ENCODE measurements around the gene OR2M7. TPM values are rescaled to one million over a fixed set of nuclear protein-coding genes. Genes with fewer than 3 reads are reported as not detected.

Gene OR2M7
- total and polyA plus RNA-seq, 2 donors (not counting 3 experiments of a cell fraction or from before 2014, with no cell fraction given) = not detected

DNA sequence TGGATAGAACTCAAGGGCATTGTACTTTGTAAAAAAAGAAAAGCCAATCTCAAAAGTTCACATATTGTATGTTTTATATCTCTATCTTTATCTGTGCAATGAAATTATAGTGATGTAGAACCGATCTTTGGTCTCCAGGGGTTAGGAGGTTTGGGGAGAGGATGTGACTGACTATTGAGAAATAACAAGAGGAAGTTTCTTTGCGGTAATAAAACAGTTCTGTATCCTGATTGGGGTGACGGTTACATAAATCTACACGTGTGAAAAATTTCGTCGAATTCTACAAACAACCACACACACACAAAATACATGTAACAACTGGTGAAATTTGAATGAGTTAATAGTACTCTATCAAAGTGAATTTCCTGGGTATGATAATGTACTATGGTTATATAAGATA lies 36.0 kb downstream of the OR2M7 start:
- TF ChIP-seq POLR2AphosphoS5 (IDR thresholded peaks at IDR 0.05; ENCODE audit: insufficient read depth, low read depth, low read length) (no peak), MYC (IDR thresholded peaks at IDR 0.05; ENCODE audit: low read depth, low read length) (no peak), GATA2 (IDR thresholded peaks at IDR 0.05; ENCODE audit: insufficient read depth, insufficient read length, low read depth, low read length) (no peak), JUN (IDR thresholded peaks at IDR 0.05; ENCODE audit: borderline replicate concordance, insufficient read depth, insufficient read length, low read depth) (no peak), EZH2 (IDR thresholded peaks at IDR 0.05; ENCODE audit: borderline replicate concordance, low read depth, low read length, severe bottlenecking) (no peak), CTCF (IDR thresholded peaks at IDR 0.05; ENCODE audit: extremely low read depth in 1 of 2, insufficient read depth in 1 of 2, low read depth in 1 of 2, low read length in 2 of 2) (no peak), FOS (IDR thresholded peaks at IDR 0.05; ENCODE audit: borderline replicate concordance, insufficient read depth, low read length) (no peak), POLR2A (IDR thresholded peaks at IDR 0.05; ENCODE audit: low read depth, low read length) (no peak)
- TF ChIP-seq, protein P1, sequence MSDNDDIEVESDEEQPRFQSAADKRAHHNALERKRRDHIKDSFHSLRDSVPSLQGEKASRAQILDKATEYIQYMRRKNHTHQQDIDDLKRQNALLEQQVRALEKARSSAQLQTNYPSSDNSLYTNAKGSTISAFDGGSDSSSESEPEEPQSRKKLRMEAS (IDR thresholded peaks at IDR 0.05; ENCODE audit: insufficient read depth, insufficient read length) = no peak
- intact Hi-C loops (cut with micrococcal nuclease) = no loop called here
- no TSS peak for BruUV-seq (replicated peaks)
- Histone ChIP-seq H3K9me3 (replicated peaks; ENCODE audit: control insufficient read depth, insufficient read depth, low read length) (no peaks in the 10 kb centered on the region), H3K27me3 (ENCODE audit: control insufficient read depth in 2 of 2, insufficient read depth in 2 of 2, low read length in 2 of 2) (no peaks in the 10 kb centered on the region), H3K9ac (replicated peaks; ENCODE audit: extremely low read depth, insufficient read depth, low read length) (no peak overlapping the region), H3K4me1 (ENCODE audit: control insufficient read depth, extremely low read depth, insufficient read depth, low read length) (no peaks in the 10 kb centered on the region), H3K4me2 (ENCODE audit: insufficient read depth, low read length) (no peak overlapping the region), H3K36me3 (ENCODE audit: control insufficient read depth in 2 of 2, extremely low read depth in 1 of 2, insufficient read depth in 2 of 2, low read length in 2 of 2) (no peaks in the 10 kb centered on the region), H3K9me1 (replicated peaks; ENCODE audit: control insufficient read depth, extremely low read depth, insufficient read depth, low read length) (no peaks in the 10 kb centered on the region), H2AFZ (ENCODE audit: low read depth, low read length) (no peak overlapping the region), H4K20me1 (replicated peaks; ENCODE audit: control insufficient read depth, extremely low read depth, insufficient read depth, low read length) (no peaks in the 10 kb centered on the region), H3K79me2 (ENCODE audit: control insufficient read depth, insufficient read depth, low read length) (no peaks in the 10 kb centered on the region), H3K27ac (ENCODE audit: insufficient read depth, low read depth, low read length) (no peak overlapping the region), H3K4me3 (replicated peaks in 1 of 3; ENCODE audit: insufficient read depth in 1 of 3, low read depth in 1 of 3, low read length in 3 of 3) (no peak overlapping the region)
- POLR2A ChIA-PET = no interaction called here
- CTCF ChIA-PET = no interaction called here
- FAIRE-seq (no peak), DNase-seq (ENCODE audit: low read depth, low spot score) (no peak)
- dilution Hi-C loops (cut with MboI; ENCODE audit: extremely low pct_ligation_motif_present, low sequenced_read_pairs) = no loop called here

Data from endothelial cell of umbilical vein (primary cell).